NB4 (cell line): ENCODE measurements around the gene FHIT.

Source experiments
- DNase-seq: peaks from one replicate; pipeline ENCODE4 v3.0.0; 2010; ENCODE audit warnings: low read depth
- H3K4me3 ChIP-seq: one replicate; pipeline ENCODE4 v1.5.1; 2011; ENCODE audit warnings: mild to moderate bottlenecking, low read depth, low read length, moderate library complexity
- CTCF ChIP-seq: IDR thresholded peaks from one replicate; pipeline ENCODE4 v1.5.1; 2012; ENCODE audit warnings: low read depth, low read length
- MAX ChIP-seq: IDR thresholded peaks from 2 replicates; pipeline ENCODE4 v1.6.1; 2011; ENCODE audit warnings: low read depth, low read length
- MYC ChIP-seq: IDR thresholded peaks from 2 replicates; pipeline ENCODE4 v1.6.1; 2011; ENCODE audit warnings: low read depth, low read length
- POLR2A ChIP-seq: IDR thresholded peaks from 2 replicates; pipeline ENCODE4 v1.6.1; 2011; ENCODE audit warnings: mild to moderate bottlenecking; ENCODE audit not compliant: insufficient read length; ENCODE audit errors: extremely low read depth

The FHIT gene

GRCh38 chr3:60186359-60186758 lies 1064.9 kb downstream of the FHIT start:
- no peak for DNase-seq
- no peak for TF ChIP-seq MAX
- no peak for TF ChIP-seq POLR2A

GRCh38 chr3:60185161-60185560 lies 1066.1 kb downstream of the FHIT start:
- no peak overlapping the region for H3K4me3 ChIP-seq
- TF ChIP-seq MAX (no peak), POLR2A (no peak), CTCF (no peak), MYC (no peak)
- no peak for DNase-seq

More at GRCh38 chr3:60186359-60186758, 1064.9 kb downstream of the FHIT start:
- no peak overlapping the region for H3K4me3 ChIP-seq

GRCh38 chr3:60182697-60183096 lies 1068.6 kb downstream of the FHIT start:
- TF ChIP-seq POLR2A: no peak
- TF ChIP-seq CTCF: no peak
- no peak for TF ChIP-seq MYC
- no peak for TF ChIP-seq MAX
- DNase-seq: no peak
- H3K4me3 ChIP-seq: no peak overlapping the region

GRCh38 chr3:60178931-60179653 lies 1072.2 kb downstream of the FHIT start:
- no peak overlapping the region for H3K4me3 ChIP-seq
- no peak for DNase-seq
- TF ChIP-seq POLR2A (no peak), MYC (no peak), CTCF (no peak)

- DNase-seq: no peak
- no peak overlapping the region for H3K4me3 ChIP-seq
- TF ChIP-seq MAX (no peak), POLR2A (no peak), CTCF (no peak), MYC (no peak)
Measured at GRCh38 chr3:60177726-60178125, 1073.5 kb downstream of the FHIT start.

- DNase-seq: no peak
- H3K4me3 ChIP-seq: no peak overlapping the region
- TF ChIP-seq POLR2A (no peak), MYC (no peak), MAX (no peak)
Measured at GRCh38 chr3:60176614-60177013, 1074.6 kb downstream of the FHIT start.

- H3K4me3 ChIP-seq: no peak overlapping the region
- no peak for TF ChIP-seq CTCF
- TF ChIP-seq MYC: no peak
- TF ChIP-seq POLR2A: no peak
- TF ChIP-seq MAX: no peak
- no peak for DNase-seq
Measured at GRCh38 chr3:60175680-60176079, 1075.6 kb downstream of the FHIT start.
